Neural progenitor cell (in vitro differentiated cells): ENCODE results near the gene ADNP2.

Experiments
- CTCF ChIP-seq: fragments of 200-600 bp; sonication (generic); IDR thresholded peaks from 2 replicates; pipeline ENCODE4 v1.5.1; 2017; ENCODE audit warnings: antibody characterized with exemption, mild to moderate bottlenecking
- EZH2phosphoT487 ChIP-seq: fragments of 200-600 bp; sonication (generic); IDR thresholded peaks from 2 replicates; pipeline ENCODE4 v1.6.1; 2017; ENCODE audit warnings: antibody characterized with exemption

- TF ChIP-seq CTCF (no peak), EZH2phosphoT487 (no peak)
Observed at GRCh38 chr18:80140455-80140985, 31.5 kb downstream of the ADNP2 start.
